ENCODE measurements around the gene ITPRIPL2. TPM values are rescaled to one million over a fixed set of nuclear protein-coding genes. Genes with fewer than 3 reads are reported as not detected.

ITPRIPL2 gene
- total RNA-seq, 1 donor from 2014 or later: 29.5 TPM

DNA sequence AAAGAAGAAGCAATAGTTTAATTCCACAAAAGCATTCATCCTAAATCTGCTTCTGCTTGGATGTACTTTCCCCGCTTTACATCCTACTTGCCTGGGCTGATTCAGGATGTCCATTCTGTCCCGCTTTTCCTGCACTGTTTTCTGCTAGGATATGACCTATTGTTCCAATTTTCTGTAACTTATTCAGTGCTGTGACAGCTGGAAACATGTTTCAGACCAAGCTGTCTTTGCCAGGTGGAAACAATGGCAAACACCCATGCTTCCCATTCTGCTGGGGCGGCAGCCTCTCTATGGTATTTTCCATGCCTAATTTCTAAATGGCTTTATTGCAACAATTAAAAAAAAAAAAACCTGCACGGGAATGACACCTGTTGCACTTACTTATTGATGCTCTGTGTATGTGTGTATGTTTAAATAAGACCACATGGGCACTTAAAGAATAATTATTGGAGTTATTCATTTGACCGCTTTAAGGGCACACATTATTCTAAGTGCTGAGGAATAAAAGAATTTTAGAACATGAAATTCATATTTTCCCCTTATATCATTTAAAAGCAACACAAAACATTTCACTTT is 25.3 kb upstream of the ITPRIPL2 start:
- Mint-ChIP-seq H3K27me3 (peaks cover 5% of the 10 kb centered on the region), H3K4me3 (peak overlapping the region; percentile 57), H3K27ac (no peak overlapping the region), H3K36me3 (peaks cover 3% of the 10 kb centered on the region), H3K4me1 (ENCODE audit: unreplicated experiment) (peaks cover 11% of the 10 kb centered on the region), H3K9me3 (peaks cover 9% of the 10 kb centered on the region)
- DNase-seq (ENCODE audit: extremely low spot score, unreplicated experiment): no peak
- no peak for TF ChIP-seq CTCF (conservative IDR thresholded peaks at IDR 0.05)

DNA sequence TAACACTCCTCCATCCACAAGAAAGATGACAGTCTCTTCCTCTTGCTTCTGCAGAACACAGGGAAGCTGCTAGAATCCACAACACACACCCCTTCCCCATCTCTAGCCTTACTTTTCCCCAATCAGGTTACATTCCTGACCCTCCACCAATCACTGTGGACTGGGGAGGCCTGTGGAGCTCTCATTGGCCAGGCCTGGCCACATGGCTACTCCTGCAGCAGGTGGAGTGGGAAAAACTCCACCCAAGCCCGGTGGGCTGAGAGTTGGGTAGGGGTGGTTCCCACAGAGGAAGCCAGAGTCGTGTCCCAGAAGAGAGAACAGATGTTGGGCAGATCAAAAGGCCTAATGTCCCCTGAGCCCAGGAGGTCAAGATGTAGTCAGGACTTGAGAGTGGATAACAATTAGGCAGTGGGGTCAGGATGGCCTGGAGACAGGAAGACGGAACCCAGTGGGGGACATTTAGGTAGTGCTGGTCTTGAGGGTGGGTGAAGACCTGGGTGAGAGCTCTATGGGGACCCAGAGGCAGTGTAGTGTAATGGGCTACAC is 24.3 kb upstream of the ITPRIPL2 start:
- TF ChIP-seq CTCF (conservative IDR thresholded peaks at IDR 0.05): no peak
- peaks cover 3% of the 10 kb centered on the region for H3K36me3 Mint-ChIP-seq
- no peak for DNase-seq (ENCODE audit: extremely low spot score, unreplicated experiment)
- no peak overlapping the region for H3K4me3 Mint-ChIP-seq
- H3K27ac Mint-ChIP-seq: no peak overlapping the region
- peaks cover 5% of the 10 kb centered on the region for H3K27me3 Mint-ChIP-seq
- H3K9me3 Mint-ChIP-seq: peaks cover 9% of the 10 kb centered on the region
- H3K4me1 Mint-ChIP-seq (ENCODE audit: unreplicated experiment): peaks cover 18% of the 10 kb centered on the region

DNA sequence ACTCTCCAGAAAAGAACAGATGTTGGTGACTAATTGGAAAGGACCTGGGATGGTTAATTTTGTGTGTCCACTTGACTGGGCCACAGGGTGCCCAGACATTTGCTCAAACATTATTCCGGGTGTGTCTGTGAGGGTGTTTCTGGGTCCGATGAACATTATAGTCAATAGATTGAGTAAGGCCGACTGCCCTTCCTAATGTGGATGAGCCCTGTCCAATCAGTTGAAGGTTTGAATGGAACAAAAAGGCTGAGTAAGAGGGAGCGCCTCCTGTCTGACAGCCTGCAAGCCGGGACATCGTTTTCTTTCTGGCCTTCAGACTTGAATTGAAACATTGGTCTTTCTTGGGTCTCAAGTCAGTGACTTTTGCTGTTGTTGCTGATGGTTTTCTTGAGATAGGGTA is 22.8 kb upstream of the ITPRIPL2 start:
- Mint-ChIP-seq H3K27ac (no peak overlapping the region), H3K4me3 (no peak overlapping the region), H3K9me3 (peaks cover 9% of the 10 kb centered on the region), H3K4me1 (ENCODE audit: unreplicated experiment) (peaks cover 23% of the 10 kb centered on the region), H3K36me3 (peaks cover 3% of the 10 kb centered on the region), H3K27me3 (no peaks in the 10 kb centered on the region)
- no peak for DNase-seq (ENCODE audit: extremely low spot score, unreplicated experiment)
- TF ChIP-seq CTCF (conservative IDR thresholded peaks at IDR 0.05): no peak

DNA sequence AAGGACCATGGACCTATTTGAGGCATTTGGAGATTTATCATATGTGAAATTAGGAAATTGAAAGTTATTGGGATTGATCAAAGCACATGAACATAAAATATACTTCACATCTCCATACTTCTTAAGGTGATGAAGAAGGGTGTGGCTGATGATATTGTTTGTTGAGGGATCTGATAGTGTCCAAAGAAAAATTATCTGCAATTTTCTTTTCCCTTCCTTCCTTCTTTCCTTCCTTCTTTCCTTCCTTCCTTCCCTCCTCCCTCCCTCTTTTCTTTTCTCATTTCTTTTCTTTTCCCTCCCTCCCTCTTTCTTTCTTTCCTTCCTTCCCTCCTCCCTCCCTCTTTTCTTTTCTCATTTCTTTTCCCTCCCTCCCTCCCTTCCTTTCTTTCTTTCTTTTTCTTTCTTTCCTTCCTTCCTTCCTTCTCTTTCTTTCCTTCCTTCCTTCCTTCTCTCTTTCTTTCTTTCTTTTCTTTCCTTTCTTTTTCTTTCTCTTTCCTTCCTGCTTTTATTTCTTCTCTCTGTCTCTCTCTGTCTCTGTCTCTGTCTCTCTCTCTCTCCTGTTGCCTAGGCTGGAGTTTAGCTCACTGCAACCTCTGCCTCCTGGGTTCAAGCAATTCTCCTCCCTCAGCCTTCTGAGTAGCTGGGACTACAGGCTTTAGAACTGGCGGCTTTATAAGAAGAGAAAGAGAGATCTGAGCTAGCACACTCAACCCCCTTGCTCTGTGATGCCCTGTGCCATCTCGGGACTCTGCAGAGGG is 20.9 kb upstream of the ITPRIPL2 start:
- Mint-ChIP-seq H3K27me3 (no peaks in the 10 kb centered on the region), H3K4me3 (no peak overlapping the region), H3K4me1 (ENCODE audit: unreplicated experiment) (peaks cover 22% of the 10 kb centered on the region), H3K9me3 (peaks cover 12% of the 10 kb centered on the region), H3K27ac (peak overlapping the region; percentile 86), H3K36me3 (peaks cover 2% of the 10 kb centered on the region)
- TF ChIP-seq CTCF (conservative IDR thresholded peaks at IDR 0.05): no peak
- DNase-seq (ENCODE audit: extremely low spot score, unreplicated experiment): no peak

DNA sequence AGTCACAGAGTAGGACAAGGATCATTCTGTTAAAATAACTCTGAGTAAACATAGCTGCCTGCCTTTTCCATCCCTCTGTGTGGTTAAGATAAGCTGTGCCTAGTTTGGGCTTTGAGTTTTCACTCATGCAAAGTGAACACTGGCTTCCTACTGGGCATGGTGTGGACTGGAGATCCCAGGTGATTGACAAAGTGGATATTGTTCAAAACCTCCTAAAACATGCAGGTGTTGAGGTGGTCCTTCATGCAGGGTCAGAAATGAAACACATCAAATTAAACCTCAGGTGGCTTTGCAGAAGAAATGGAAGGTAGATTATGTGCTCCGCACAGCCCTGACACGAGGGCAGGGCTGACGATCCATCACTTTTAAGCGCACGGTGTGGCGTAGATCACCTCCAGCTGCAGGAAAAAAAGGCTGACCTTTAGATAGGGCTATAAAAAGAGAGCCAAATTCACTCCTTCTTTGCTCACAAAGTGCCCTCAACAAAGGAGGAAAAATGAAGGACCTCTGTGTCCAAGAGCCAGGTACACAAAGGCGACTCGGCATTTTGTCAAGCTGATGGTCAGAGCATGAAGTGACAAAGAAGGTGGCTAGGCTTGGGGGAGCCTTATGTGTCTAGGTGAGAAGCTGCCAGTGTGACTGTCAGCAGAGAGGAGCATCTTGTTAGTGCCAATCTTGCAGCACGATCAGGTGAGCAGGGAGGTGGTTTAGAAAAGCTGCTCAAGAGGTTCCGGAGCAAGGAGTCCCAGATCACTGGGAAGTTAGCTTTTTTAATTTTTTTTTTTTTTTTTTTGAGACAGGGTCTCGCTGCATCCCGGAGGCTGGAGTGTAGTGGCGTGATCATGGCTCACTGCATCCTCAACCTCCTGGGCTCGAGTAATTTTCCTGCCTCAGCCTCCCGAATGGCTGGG is 19.9 kb upstream of the ITPRIPL2 start:
- Mint-ChIP-seq H3K27me3 (no peaks in the 10 kb centered on the region), H3K9me3 (peaks cover 16% of the 10 kb centered on the region), H3K36me3 (peaks cover 5% of the 10 kb centered on the region), H3K4me3 (peak overlapping the region; percentile 16), H3K4me1 (ENCODE audit: unreplicated experiment) (peaks cover 22% of the 10 kb centered on the region), H3K27ac (peak overlapping the region; percentile 56)
- TF ChIP-seq CTCF (conservative IDR thresholded peaks at IDR 0.05): no peak
- DNase-seq (ENCODE audit: extremely low spot score, unreplicated experiment): no peak
